HepG2 (cell line): ENCODE results near the gene CEP68. TPM values are rescaled to one million over a fixed set of nuclear protein-coding genes. Genes with fewer than 3 reads are reported as not detected.

Experiments
- ATAC-seq: fragments of 200-7000 bp; cut with Tn5 transposase; 3 replicates; pipeline ENCODE4 v1.9.1; 2020; ENCODE audit warnings: mild to moderate bottlenecking, moderate library complexity
- BruUV-seq: library from RNA; stranded (reverse); fragments of 400-500 nt; replicated peaks from 2 replicates; lab custom pipeline; 2021; lab: Mats Ljungman, UMichigan
- CTCF ChIA-PET: fragments of 300-600 bp; formaldehyde crosslinking; extraction: SDS; loops from one replicate; lab custom pipeline; 2021; ENCODE audit warnings: low total read pairs, inconsistent platforms, low intra/inter-chr PET ratio; lab: Yijun Ruan, JAX
- POLR2A ChIA-PET: fragments of 350-600 bp; sonication (Branson Sonifier 250); formaldehyde crosslinking; loops from one replicate; lab custom pipeline; 2020; ENCODE audit warnings: antibody characterized with exemption, inconsistent platforms; lab: Yijun Ruan, JAX
- DNase-seq: peaks from one replicate; pipeline ENCODE4 v3.0.0-alpha.2; 2015; ENCODE audit warnings: low spot score
- FAIRE-seq: peaks from 3 replicates; lab custom pipeline; 2011; peaks lifted over from hg19 to GRCh38; lab: Jason Lieb, UNC
- H2AFZ ChIP-seq: one replicate; pipeline ENCODE4 v1.6.1; 2011; ENCODE audit warnings: low read length, inconsistent platforms
- H3K27ac ChIP-seq: fragments of 300-600 bp; 3 replicates; pipeline ENCODE4 v1.8.0; 2011; ENCODE audit warnings: mixed run types, mild to moderate bottlenecking, mixed read lengths, low read length, inconsistent platforms; ENCODE audit not compliant: insufficient read depth; ENCODE audit errors: extremely low read length
- H3K27me3 ChIP-seq, 2 experiments: fragments of 200-600 bp in 1 of 2; 2 replicates in 1 of 2; 3 replicates in 1 of 2; pipeline versions ENCODE4 v1.6.0 to v1.8.0; 2011; ENCODE audit warnings: low read length in 2 of 2, mild to moderate bottlenecking in 2 of 2, moderate library complexity in 2 of 2, inconsistent platforms in 1 of 2; ENCODE audit not compliant: insufficient read depth in 2 of 2, control insufficient read depth in 1 of 2
- H3K36me3 ChIP-seq, 2 experiments: fragments of 200-600 bp in 1 of 2; replicated peaks in 1 of 2; 2 replicates in 1 of 2; 3 replicates in 1 of 2; pipeline versions ENCODE4 v1.5.1 to v1.8.0; 2011; ENCODE audit warnings: low read length in 2 of 2, inconsistent platforms in 1 of 2; ENCODE audit not compliant: insufficient read depth in 2 of 2, control insufficient read depth in 1 of 2
- H3K4me1 ChIP-seq: 2 replicates; pipeline ENCODE4 v1.5.1; 2012; ENCODE audit warnings: low read length, inconsistent platforms; ENCODE audit not compliant: insufficient read depth
- H3K4me2 ChIP-seq: 2 replicates; pipeline ENCODE4 v1.6.0; 2011; ENCODE audit warnings: low read depth, low read length, inconsistent platforms
- H3K4me3 ChIP-seq, 3 experiments: fragments of 200-600 bp in 1 of 3; sonication (generic), shearing (Covaris generic) in 1 of 3; replicated peaks in 1 of 3; 2 replicates each; pipeline ENCODE4 v1.5.1; 2011 to 2016; ENCODE audit warnings: low read length in 3 of 3, inconsistent platforms in 2 of 3, low read depth in 2 of 3, mild to moderate bottlenecking in 2 of 3, control low read depth in 1 of 3, mixed read lengths in 1 of 3; ENCODE audit not compliant: insufficient read depth in 1 of 3
- H3K79me2 ChIP-seq: one replicate; pipeline ENCODE4 v1.6.1; 2011; ENCODE audit warnings: low read length, inconsistent platforms; ENCODE audit not compliant: insufficient read depth
- H3K9ac ChIP-seq: 2 replicates; pipeline ENCODE4 v1.6.0; 2011; ENCODE audit warnings: mild to moderate bottlenecking, low read depth, low read length, inconsistent platforms; ENCODE audit not compliant: insufficient read depth
- H3K9me3 ChIP-seq: 2 replicates; pipeline ENCODE4 v1.5.1; 2012; ENCODE audit warnings: mild to moderate bottlenecking, low read length
- H4K20me1 ChIP-seq: 2 replicates; pipeline ENCODE4 v1.6.0; 2011; ENCODE audit warnings: inconsistent platforms, mild to moderate bottlenecking, low read length, moderate library complexity; ENCODE audit not compliant: insufficient read depth
- CBX2 ChIP-seq, 2 experiments: fragments of 200-600 bp in 1 of 2; sonication (generic); formaldehyde crosslinking in 1 of 2; IDR thresholded peaks; 2 replicates each; pipeline versions ENCODE4 v1.7.0 to v1.8.1; 2018 to 2022; ENCODE audit warnings: low read depth in 2 of 2, low read length in 1 of 2, mild to moderate bottlenecking in 1 of 2, missing genetic modification reagents in 1 of 2
- CTCF ChIP-seq: sonication (generic); formaldehyde crosslinking; IDR thresholded peaks from 2 replicates; pipeline ENCODE4 v1.5.0; 2020; ENCODE audit warnings: mild to moderate bottlenecking, missing genetic modification reagents, moderate library complexity
- SATB2 ChIP-seq: sonication (generic); formaldehyde crosslinking; IDR thresholded peaks from 2 replicates; pipeline ENCODE4 v1.5.0; 2020; ENCODE audit warnings: missing genetic modification reagents
- SOX13 ChIP-seq, 3 experiments: fragments of 450-650 bp in 1 of 3; sonication (generic) in 1 of 3; formaldehyde crosslinking in 1 of 3; IDR thresholded peaks in 2 of 3; conservative IDR thresholded peaks in 1 of 3; 2 replicates each; pipeline versions ENCODE4 v1.5.0 to v1.6.1; 2016 to 2020; ENCODE audit warnings: antibody characterized with exemption in 1 of 3, mild to moderate bottlenecking in 1 of 3, missing compliant biosample characterization in 1 of 3, missing genetic modification reagents in 1 of 3, moderate library complexity in 1 of 3
- ZBTB40 ChIP-seq, 2 experiments: fragments of 450-650 bp in 1 of 2; sonication (generic) in 1 of 2; formaldehyde crosslinking in 1 of 2; IDR thresholded peaks; 2 replicates each; pipeline versions ENCODE4 v1.6.1 to v1.8.0; 2016 to 2022; ENCODE audit warnings: antibody characterized with exemption in 1 of 2, mild to moderate bottlenecking in 1 of 2, missing genetic modification reagents in 1 of 2
- ZFP36L1 ChIP-seq: sonication (generic); formaldehyde crosslinking; IDR thresholded peaks from 2 replicates; pipeline ENCODE4 v1.8.0; 2022; ENCODE audit warnings: mild to moderate bottlenecking, missing genetic modification reagents, moderate library complexity
- ZNF335 ChIP-seq: sonication (generic); formaldehyde crosslinking; IDR thresholded peaks from 2 replicates; pipeline ENCODE4 v1.4.0; 2020; ENCODE audit warnings: missing genetic modification reagents
- WGBS: methylation state at CpG from one replicate; pipeline ENCODE4 v1.1.6; 2017; ENCODE audit warnings: low lambda C conversion rate; 5-methylcytosine and 5-hydroxymethylcytosine counted together
- in situ Hi-C: cut with HindIII; loops from 2 replicates; pipeline ENCODE4 v1.10.0; 2017; ENCODE audit warnings: low pct_unique_long_range_greater_than_20kb; ENCODE audit not compliant: extremely low pct_ligation_motif_present
- intact Hi-C: fragments of 100-400 bp; cut with micrococcal nuclease; formaldehyde crosslinking; loops from one replicate; pipeline ENCODE4 v1.10.0; 2022; ENCODE audit not compliant: unreplicated experiment
- polyA plus RNA-seq, 8 experiments: library from polyadenylated mRNA; depleted of rRNA in 3 of 8; stranded (reverse) in 7 of 8; unstranded in 1 of 8; fragments of >200 nt; fragmentation: Illumina TruSeq in 4 of 8; extraction: Trizol in 4 of 8; gene quantifications; 2 replicates each; pipeline versions ENCODE4 v1.2.1 to v1.2.3, GENCODE V29; 2011 to 2016; ENCODE audit warnings: low read depth in 4 of 8, missing spikeins in 1 of 8, mixed read lengths in 1 of 8; ENCODE audit not compliant: insufficient read depth in 1 of 8
- total RNA-seq, 5 experiments: library from RNA; depleted of rRNA; stranded (reverse); fragments of >200 nt; fragmentation: Illumina TruSeq; extraction: Trizol; gene quantifications; 2 replicates each; pipeline ENCODE4 v1.2.3, GENCODE V29; 2016; ENCODE audit warnings: low read depth in 1 of 5

CEP68 gene
- total and polyA plus RNA-seq, 2 of the 13 experiments (the other 11 are each of a cell fraction or from before 2014, with no cell fraction given) = 5.7 to 9.3 TPM

- POLR2A ChIA-PET = interaction anchor here (1.4 to 2.7 kb wide), 3 partner anchors 9 to 142 kb away, joined by 4 to 37 read pairs (median 8); partner anchors contain the start of genes CEP68 and RAB1A
- intact Hi-C loops = loop anchor here (1.0 kb wide), 1 partner anchor 122 kb away; no protein-coding TSS in a partner anchor
- peak; percentile 50 for ATAC-seq
- TF ChIP-seq ZFP36L1 (CRISPR knock-in tag) (0 out of 2 replicates have a peak, but pooled peaks have one; percentile 44), SOX13 (IDR thresholded peaks at IDR 0.05) (no peak), SOX13 (CRISPR knock-in tag; conservative IDR thresholded peaks at IDR 0.05 in 1 of 2, IDR thresholded peaks at IDR 0.05 in 1 of 2) (peak in 1 of 2 experiments; percentile 40; a peak in 1 of 4 replicates), ZBTB40 (IDR thresholded peaks at IDR 0.05) (no peak), ZBTB40 (CRISPR knock-in tag; IDR thresholded peaks at IDR 0.05) (no peak), ZNF335 (0 out of 2 replicates have a peak, but pooled peaks have one; percentile 29), CBX2 (IDR thresholded peaks at IDR 0.05; ENCODE audit: low read depth, low read length) (no peak), CBX2 (CRISPR knock-in tag; IDR thresholded peaks at IDR 0.05; ENCODE audit: low read depth) (no peak), SATB2 (no peak), CTCF (peak; percentile 57)
Measured at GRCh38 chr2:65064728-65065552, 8.7 kb downstream of the CEP68 start.

More at GRCh38 chr2:65064728-65065552, 8.7 kb downstream of the CEP68 start:
- Histone ChIP-seq H3K4me3 (no peak overlapping the region), H3K36me3 (peaks cover 8 to 11% of the 10 kb centered on the region in 2 experiments), H3K4me1 (peaks cover 73% of the 10 kb centered on the region), H3K9me3 (no peaks in the 10 kb centered on the region), H3K27me3 (no peaks in the 10 kb centered on the region), H3K79me2 (peaks cover 68% of the 10 kb centered on the region), H3K9ac (no peak overlapping the region), H3K27ac (no peak overlapping the region), H2AFZ (no peak overlapping the region), H4K20me1 (peaks cover 4% of the 10 kb centered on the region), H3K4me2 (no peak overlapping the region)
- CTCF ChIA-PET = interaction anchor here (1.5 kb wide), 1 partner anchor 122 kb away, joined by 7 read pairs; no protein-coding TSS in a partner anchor
- FAIRE-seq (peak; percentile 68), DNase-seq (peak; percentile 36)
- 88% methylated on average over 14 of the region's 14 CpGs for WGBS
- no TSS peak for BruUV-seq
- in situ Hi-C loops = loop anchor here (25.0 kb wide), 1 partner anchor 497 kb away; no protein-coding TSS in a partner anchor
